MCF 10A (cell line): ENCODE results near the gene HACL1. TPM values are rescaled to one million over a fixed set of nuclear protein-coding genes. Genes with fewer than 3 reads are reported as not detected.
"Not testable (repeated sequence)": the region's sequence is repeated elsewhere in the genome, so short reads cannot be mapped to it uniquely, and the experiment has no call there.

Experiments used
- BruUV-seq: library from RNA; stranded (reverse); fragments of 400-500 nt; replicated peaks from 2 replicates; lab custom pipeline; 2021; lab: Mats Ljungman, UMichigan
- CTCF ChIA-PET: fragments of 300-600 bp; sonication (Branson Sonifier 250); formaldehyde crosslinking; extraction: SDS; loops from one replicate; lab custom pipeline; 2021; ENCODE audit warnings: antibody characterized with exemption, inconsistent platforms; lab: Yijun Ruan, JAX
- POLR2A ChIA-PET: fragments of 300-600, 350-650 bp; sonication (Branson Sonifier 250); formaldehyde crosslinking; extraction: SDS; loops from one replicate; lab custom pipeline; 2020; ENCODE audit warnings: antibody characterized with exemption, inconsistent platforms; lab: Yijun Ruan, JAX
- DNase-seq: peaks from one replicate; pipeline ENCODE4 v3.0.0-alpha.2; 2018; ENCODE audit not compliant: unreplicated experiment
- H3K27ac Mint-ChIP-seq: one replicate; pipeline ENCODE4 v1.8.0; 2022; ENCODE audit warnings: mild to moderate bottlenecking, low read depth, mixed read lengths; ENCODE audit not compliant: unreplicated experiment
- H3K27me3 Mint-ChIP-seq: one replicate; pipeline ENCODE4 v1.8.0; 2022; ENCODE audit warnings: mixed read lengths; ENCODE audit not compliant: insufficient read depth, unreplicated experiment
- H3K36me3 Mint-ChIP-seq: one replicate; pipeline ENCODE4 v1.8.0; 2022; ENCODE audit warnings: mild to moderate bottlenecking, moderate library complexity, mixed read lengths; ENCODE audit not compliant: insufficient read depth, unreplicated experiment
- H3K4me1 Mint-ChIP-seq: one replicate; pipeline ENCODE4 v1.8.0; 2022; ENCODE audit warnings: mixed read lengths; ENCODE audit not compliant: insufficient read depth, unreplicated experiment
- H3K4me3 Mint-ChIP-seq: one replicate; pipeline ENCODE4 v1.8.0; 2022; ENCODE audit warnings: mild to moderate bottlenecking, moderate library complexity, mixed read lengths; ENCODE audit not compliant: unreplicated experiment
- H3K9me3 Mint-ChIP-seq: one replicate; pipeline ENCODE4 v1.8.0; 2022; ENCODE audit warnings: mixed read lengths; ENCODE audit not compliant: unreplicated experiment
- intact Hi-C: fragments of 100-400 bp; cut with micrococcal nuclease; formaldehyde crosslinking; loops from 2 replicates; pipeline ENCODE4 v1.14.1; 2022
- total RNA-seq: library from RNA; stranded (reverse); gene quantifications from 2 replicates; pipeline ENCODE4 v1.2.3, GENCODE V29; 2022
- TF ChIP-seq, protein P1 (sequence below): fragments of 200-600 bp; IDR thresholded peaks from one replicate; pipeline ENCODE4 v1.8.0; 2022; ENCODE audit warnings: antibody characterized with exemption, mild to moderate bottlenecking; ENCODE audit not compliant: unreplicated experiment

HACL1 gene
- total RNA-seq, 1 experiment from 2014 or later, result 19.6 TPM

DNA sequence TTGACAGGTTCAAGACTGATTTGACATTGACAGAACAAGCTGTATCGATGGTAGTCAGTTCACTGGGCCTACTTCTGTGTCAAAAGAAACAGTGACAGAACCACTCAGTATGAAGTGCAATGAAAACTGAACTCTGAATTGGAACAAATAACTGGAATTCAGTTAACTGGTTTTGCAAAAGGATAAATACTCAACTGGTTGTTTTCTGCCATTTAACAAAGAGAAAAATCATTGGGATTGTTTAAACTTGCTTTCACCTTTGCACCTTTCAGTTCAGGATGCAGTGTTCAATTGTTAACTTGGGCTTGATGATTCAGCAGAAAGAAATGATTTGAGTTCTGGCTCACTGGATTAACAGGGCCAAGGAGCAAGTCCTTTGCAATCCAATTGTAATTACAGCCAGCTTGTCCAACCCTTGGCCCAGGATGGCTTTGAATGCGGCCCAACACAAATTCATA, 5.1 kb upstream of the HACL1 start:
- Mint-ChIP-seq H3K4me3 (no peak overlapping the region), H3K27ac (no peak overlapping the region), H3K36me3 (no peaks in the 10 kb centered on the region), H3K27me3 (no peaks in the 10 kb centered on the region), H3K4me1 (peaks cover 15% of the 10 kb centered on the region), H3K9me3 (no peaks in the 10 kb centered on the region)
- no peak for DNase-seq
- ChIA-PET POLR2A (no interaction called here), CTCF (interaction anchor here (0.5 to 1.2 kb wide), 2 partner anchors 154 to 454 kb away, joined by 3 read pairs; no protein-coding TSS in a partner anchor)
- intact Hi-C loops, result no loop called here
- TF ChIP-seq, protein P1, sequence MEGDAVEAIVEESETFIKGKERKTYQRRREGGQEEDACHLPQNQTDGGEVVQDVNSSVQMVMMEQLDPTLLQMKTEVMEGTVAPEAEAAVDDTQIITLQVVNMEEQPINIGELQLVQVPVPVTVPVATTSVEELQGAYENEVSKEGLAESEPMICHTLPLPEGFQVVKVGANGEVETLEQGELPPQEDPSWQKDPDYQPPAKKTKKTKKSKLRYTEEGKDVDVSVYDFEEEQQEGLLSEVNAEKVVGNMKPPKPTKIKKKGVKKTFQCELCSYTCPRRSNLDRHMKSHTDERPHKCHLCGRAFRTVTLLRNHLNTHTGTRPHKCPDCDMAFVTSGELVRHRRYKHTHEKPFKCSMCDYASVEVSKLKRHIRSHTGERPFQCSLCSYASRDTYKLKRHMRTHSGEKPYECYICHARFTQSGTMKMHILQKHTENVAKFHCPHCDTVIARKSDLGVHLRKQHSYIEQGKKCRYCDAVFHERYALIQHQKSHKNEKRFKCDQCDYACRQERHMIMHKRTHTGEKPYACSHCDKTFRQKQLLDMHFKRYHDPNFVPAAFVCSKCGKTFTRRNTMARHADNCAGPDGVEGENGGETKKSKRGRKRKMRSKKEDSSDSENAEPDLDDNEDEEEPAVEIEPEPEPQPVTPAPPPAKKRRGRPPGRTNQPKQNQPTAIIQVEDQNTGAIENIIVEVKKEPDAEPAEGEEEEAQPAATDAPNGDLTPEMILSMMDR, result no peak
- BruUV-seq, result no TSS peak

DNA sequence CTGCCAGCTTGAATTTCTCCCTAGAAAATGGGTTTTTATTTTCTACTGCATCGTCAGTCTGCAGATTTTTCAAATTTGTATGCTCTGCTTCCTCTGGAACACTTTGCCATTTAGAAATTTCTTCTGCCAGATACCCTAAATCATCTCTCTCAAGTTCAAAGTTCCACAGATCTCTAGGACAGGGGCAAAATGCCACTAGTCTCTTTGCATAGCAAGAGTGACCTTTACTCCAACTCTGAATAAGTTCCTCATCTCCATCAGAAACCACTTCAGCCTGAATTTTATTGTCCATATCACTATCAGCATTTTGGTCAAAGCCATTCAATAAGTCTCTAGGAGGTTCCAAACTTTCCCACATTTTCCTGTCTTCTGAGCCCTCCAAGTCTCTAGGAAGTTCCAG, 3.2 kb upstream of the HACL1 start:
- ChIA-PET POLR2A (interaction anchor here (0.8 kb wide), 1 partner anchor 257 kb away, joined by 3 read pairs; no protein-coding TSS in a partner anchor), CTCF (interaction anchor here (1.0 kb wide), 1 partner anchor 30 kb away, joined by 4 read pairs; no protein-coding TSS in a partner anchor)
- H3K27me3 Mint-ChIP-seq, intact Hi-C loops, H3K27ac Mint-ChIP-seq, H3K9me3 Mint-ChIP-seq, BruUV-seq, H3K36me3 Mint-ChIP-seq, H3K4me3 Mint-ChIP-seq, DNase-seq: not testable (repeated sequence)
- peaks cover 18% of the 10 kb centered on the region for H3K4me1 Mint-ChIP-seq

DNA sequence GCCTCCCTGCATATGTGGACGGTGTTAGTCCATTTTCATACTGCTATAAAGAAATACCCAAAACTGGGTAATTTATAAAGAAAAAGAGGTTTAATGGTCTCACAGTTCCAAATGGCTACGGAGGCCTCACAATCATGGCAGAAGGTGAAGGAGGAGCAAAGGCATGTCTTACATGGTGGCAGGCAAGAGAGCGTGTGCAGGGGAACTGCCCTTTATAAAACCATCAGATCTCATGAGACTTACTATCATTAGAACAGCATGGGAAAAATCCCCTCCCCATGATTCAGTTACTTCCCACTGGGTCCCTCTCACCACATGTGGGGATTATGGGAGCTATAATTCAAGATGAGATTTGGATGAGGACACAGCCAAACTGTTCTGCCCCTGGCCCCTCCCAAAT, 1.4 kb upstream of the HACL1 start:
- POLR2A ChIA-PET, result interaction anchor here (0.7 kb wide), 1 partner anchor 195 kb away, joined by 3 read pairs; the partner anchor contains the start of gene ANKRD28
- CTCF ChIA-PET, result not testable (repeated sequence)

DNA sequence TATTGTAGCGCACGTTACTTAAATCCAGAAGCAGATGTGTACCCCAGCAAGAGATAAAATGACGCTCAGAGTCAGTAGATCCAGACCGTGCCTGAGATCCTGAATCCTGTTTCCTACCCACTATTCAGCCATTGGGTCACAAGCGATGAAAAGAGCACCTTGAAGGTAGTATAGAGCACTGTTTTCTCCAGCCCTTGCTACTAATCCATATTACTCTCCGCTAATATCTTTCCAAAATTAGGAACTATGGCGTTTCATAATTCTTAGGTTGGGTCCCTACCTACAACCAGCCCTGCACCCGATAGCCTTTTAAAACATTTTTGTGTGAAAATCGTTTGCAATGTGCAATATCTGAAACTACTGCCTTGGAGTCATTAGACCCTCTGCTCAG, 772 bp upstream of the HACL1 start:
- ChIA-PET POLR2A (interaction anchor here (0.7 to 2.3 kb wide), 16 partner anchors 8 to 663 kb away, joined by 3 to 22 read pairs (median 6); partner anchors contain the start of genes ANKRD28, MRPS25, OXNAD1 and RBSN), CTCF (interaction anchor here (1.5 kb wide), 1 partner anchor 9 kb away, joined by 4 read pairs; no protein-coding TSS in a partner anchor)
- TF ChIP-seq, protein P1, result no peak
- H3K27ac Mint-ChIP-seq, result peak overlapping the region; percentile 95
- no peak for DNase-seq
- H3K4me1 Mint-ChIP-seq, result peaks cover 28% of the 10 kb centered on the region
- TSS peak; percentile 79 for BruUV-seq
- peak overlapping the region; percentile 100 for H3K4me3 Mint-ChIP-seq
- H3K36me3 Mint-ChIP-seq, result peaks cover 27% of the 10 kb centered on the region
- H3K27me3 Mint-ChIP-seq, result no peaks in the 10 kb centered on the region
- H3K9me3 Mint-ChIP-seq, result no peaks in the 10 kb centered on the region
- intact Hi-C loops, result no loop called here

More for the DNA sequence above, 1.4 kb upstream of the HACL1 start:
- Mint-ChIP-seq H3K27ac (peak overlapping the region; percentile 95), H3K36me3 (peaks cover 20% of the 10 kb centered on the region), H3K4me3 (peak overlapping the region; percentile 100), H3K4me1 (peaks cover 28% of the 10 kb centered on the region)
- H3K9me3 Mint-ChIP-seq, BruUV-seq, intact Hi-C loops, DNase-seq, H3K27me3 Mint-ChIP-seq: not testable (repeated sequence)

DNA sequence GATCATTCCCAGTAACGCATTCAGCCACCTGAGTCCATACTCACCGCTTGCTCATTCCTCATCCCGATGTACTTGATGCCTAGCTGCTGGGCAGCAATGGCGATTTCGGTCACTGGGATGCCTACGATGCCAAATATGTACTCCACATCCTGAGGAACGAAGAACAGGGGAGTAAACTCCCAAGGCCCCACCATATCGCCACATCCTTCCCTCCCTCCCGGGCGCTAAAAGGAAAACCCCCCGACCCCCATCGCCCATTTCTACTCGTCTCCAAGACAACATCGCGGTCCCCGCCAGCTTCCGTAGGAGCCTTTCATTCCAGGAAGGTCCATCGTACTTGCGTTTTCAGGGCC, 347 bp downstream of the HACL1 start:
- TF ChIP-seq, protein P1, result no peak
- peak overlapping the region; percentile 100 for H3K4me3 Mint-ChIP-seq
- peaks cover 38% of the 10 kb centered on the region for H3K36me3 Mint-ChIP-seq
- ChIA-PET CTCF (interaction anchor here (0.6 to 1.5 kb wide), 3 partner anchors 10 to 306 kb away, joined by 4 to 6 read pairs (median 5); no protein-coding TSS in a partner anchor), POLR2A (interaction anchor here (0.7 to 2.3 kb wide), 18 partner anchors 9 to 664 kb away, joined by 3 to 22 read pairs (median 4); partner anchors contain the start of genes ANKRD28, OXNAD1 and RBSN)
- no peak for DNase-seq
- peak overlapping the region; percentile 95 for H3K27ac Mint-ChIP-seq
- no peaks in the 10 kb centered on the region for H3K9me3 Mint-ChIP-seq
- intact Hi-C loops, result no loop called here
- no peaks in the 10 kb centered on the region for H3K27me3 Mint-ChIP-seq
- H3K4me1 Mint-ChIP-seq, result peaks cover 28% of the 10 kb centered on the region
- BruUV-seq, result no TSS peak
